ENCODE results near the gene EIF2AK3. TPM values are rescaled to one million over a fixed set of nuclear protein-coding genes. Genes with fewer than 3 reads are reported as not detected.
A peak's percentile ranks its signal among the peaks of the same experiment; 100 is the strongest.

Gene EIF2AK3
- total RNA-seq, 1 donor from 2014 or later = 28.2 TPM

DNA sequence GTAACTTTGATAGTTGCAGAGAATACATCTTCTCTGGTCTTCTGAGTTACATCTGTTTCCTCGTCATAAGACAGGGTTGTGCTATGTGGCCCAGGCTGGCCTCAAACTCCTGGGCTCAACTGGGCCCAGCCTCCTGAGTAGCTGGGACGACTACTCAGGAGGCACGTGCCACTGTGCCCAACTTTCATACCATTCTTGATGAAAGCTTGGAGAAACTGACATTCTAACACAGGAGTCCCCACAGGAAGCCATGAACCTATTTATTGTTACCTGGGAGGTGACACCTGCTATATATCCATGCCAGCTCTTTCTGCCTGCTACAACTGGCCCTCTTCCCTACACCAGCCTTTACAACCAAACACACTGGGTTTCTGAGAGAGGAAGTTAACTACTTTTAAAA lies 19.1 kb downstream of the EIF2AK3 start:
- Mint-ChIP-seq H3K27me3 (no peaks in the 10 kb centered on the region), H3K9me3 (no peaks in the 10 kb centered on the region), H3K4me3 (peak overlapping the region; percentile 19), H3K27ac (peak overlapping the region; percentile 91), H3K4me1 (peaks cover 79% of the 10 kb centered on the region), H3K36me3 (ENCODE audit: low read depth) (peaks cover 48% of the 10 kb centered on the region)
- peak; percentile 35 for ATAC-seq (ENCODE audit: low read depth)
- POLR2A ChIA-PET = interaction anchor here (1.2 to 4.2 kb wide), 4 partner anchors 13 to 19 kb away, joined by 3 to 47 read pairs (median 4); partner anchors contain the start of gene EIF2AK3
- CTCF ChIA-PET = interaction anchor here (2.0 to 4.2 kb wide), 3 partner anchors 12 to 61 kb away, joined by 6 to 20 read pairs (median 8); no protein-coding TSS in a partner anchor
- DNase-seq = no peak
- TF ChIP-seq, protein P1, sequence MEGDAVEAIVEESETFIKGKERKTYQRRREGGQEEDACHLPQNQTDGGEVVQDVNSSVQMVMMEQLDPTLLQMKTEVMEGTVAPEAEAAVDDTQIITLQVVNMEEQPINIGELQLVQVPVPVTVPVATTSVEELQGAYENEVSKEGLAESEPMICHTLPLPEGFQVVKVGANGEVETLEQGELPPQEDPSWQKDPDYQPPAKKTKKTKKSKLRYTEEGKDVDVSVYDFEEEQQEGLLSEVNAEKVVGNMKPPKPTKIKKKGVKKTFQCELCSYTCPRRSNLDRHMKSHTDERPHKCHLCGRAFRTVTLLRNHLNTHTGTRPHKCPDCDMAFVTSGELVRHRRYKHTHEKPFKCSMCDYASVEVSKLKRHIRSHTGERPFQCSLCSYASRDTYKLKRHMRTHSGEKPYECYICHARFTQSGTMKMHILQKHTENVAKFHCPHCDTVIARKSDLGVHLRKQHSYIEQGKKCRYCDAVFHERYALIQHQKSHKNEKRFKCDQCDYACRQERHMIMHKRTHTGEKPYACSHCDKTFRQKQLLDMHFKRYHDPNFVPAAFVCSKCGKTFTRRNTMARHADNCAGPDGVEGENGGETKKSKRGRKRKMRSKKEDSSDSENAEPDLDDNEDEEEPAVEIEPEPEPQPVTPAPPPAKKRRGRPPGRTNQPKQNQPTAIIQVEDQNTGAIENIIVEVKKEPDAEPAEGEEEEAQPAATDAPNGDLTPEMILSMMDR (IDR thresholded peaks at IDR 0.05) = no peak
- intact Hi-C loops (cut with micrococcal nuclease) = loop anchor here (5.0 kb wide), 1 partner anchor 239 kb away; no protein-coding TSS in a partner anchor

DNA sequence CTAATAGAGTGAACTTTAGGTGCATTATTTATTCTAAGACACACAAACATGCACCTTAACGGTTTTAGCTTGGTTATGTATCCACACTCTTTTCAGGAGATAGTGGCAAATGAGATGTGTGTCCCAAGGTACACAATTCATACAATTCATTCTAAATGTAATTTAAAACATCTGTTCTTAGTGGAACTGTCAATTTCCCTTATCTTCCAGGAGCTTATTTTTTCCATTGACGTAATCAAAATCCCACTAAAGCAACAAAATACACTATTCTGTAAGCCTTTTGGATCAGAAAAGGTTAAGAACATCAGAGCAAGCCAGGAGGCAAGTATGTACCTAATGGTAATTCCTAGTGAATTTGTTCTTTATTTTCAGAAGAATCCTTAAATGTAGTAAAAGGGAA lies 19.8 kb downstream of the EIF2AK3 start:
- DNase-seq = no peak
- TF ChIP-seq, protein P1 (IDR thresholded peaks at IDR 0.05) = no peak
- intact Hi-C loops (cut with micrococcal nuclease) = loop anchor here (5.0 kb wide), 1 partner anchor 240 kb away; no protein-coding TSS in a partner anchor
- ATAC-seq (ENCODE audit: low read depth) = no peak
- Mint-ChIP-seq H3K4me1 (peaks cover 81% of the 10 kb centered on the region), H3K4me3 (no peak overlapping the region), H3K36me3 (ENCODE audit: low read depth) (peaks cover 48% of the 10 kb centered on the region), H3K27me3 (no peaks in the 10 kb centered on the region), H3K9me3 (no peaks in the 10 kb centered on the region), H3K27ac (peak overlapping the region; percentile 91)
- ChIA-PET CTCF (interaction anchor here (2.0 to 4.2 kb wide), 3 partner anchors 11 to 62 kb away, joined by 6 to 20 read pairs (median 8); no protein-coding TSS in a partner anchor), POLR2A (interaction anchor here (1.1 to 4.2 kb wide), 5 partner anchors 13 to 26 kb away, joined by 3 to 47 read pairs (median 3); partner anchors contain the start of gene EIF2AK3)

DNA sequence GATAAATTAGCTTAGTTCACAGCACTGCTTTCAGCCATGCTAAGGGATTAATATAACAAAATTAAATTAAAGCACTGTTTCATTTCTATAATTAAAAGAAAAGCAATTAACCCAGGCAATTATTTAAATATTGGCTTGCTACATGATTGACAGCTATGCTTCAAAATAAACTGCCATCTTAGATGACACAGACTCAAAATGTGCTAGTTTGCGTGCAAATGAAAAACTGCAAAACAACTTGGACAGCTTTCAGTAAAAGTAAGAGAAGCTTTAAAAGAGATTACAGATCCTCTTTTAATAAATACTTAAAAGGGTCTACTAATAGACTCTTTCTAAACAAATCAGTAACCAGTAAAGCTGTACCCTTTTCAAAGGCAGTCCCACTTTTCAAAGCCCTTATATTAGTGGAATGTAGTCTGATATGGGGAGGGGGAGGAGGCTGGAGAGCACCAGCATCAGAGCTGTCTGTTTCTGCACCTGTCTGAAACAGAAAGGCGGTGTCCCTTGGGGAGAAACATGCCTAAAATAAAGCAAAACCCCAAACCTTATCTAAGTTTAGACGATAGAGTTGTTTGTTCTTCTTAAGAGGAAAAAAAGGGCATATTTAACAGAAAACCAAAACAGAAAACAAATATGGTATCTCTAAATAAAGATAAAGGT lies 20.8 kb downstream of the EIF2AK3 start:
- H3K27me3 Mint-ChIP-seq = no peaks in the 10 kb centered on the region
- H3K36me3 Mint-ChIP-seq (ENCODE audit: low read depth) = peaks cover 42% of the 10 kb centered on the region
- peak overlapping the region; percentile 91 for H3K27ac Mint-ChIP-seq
- CTCF ChIA-PET = interaction anchor here (0.8 to 4.2 kb wide), 6 partner anchors 10 to 65 kb away, joined by 3 to 20 read pairs (median 5); no protein-coding TSS in a partner anchor
- peak overlapping the region; percentile 26 for H3K4me3 Mint-ChIP-seq
- ATAC-seq (ENCODE audit: low read depth) = peak; percentile 83
- no peak for DNase-seq
- no peaks in the 10 kb centered on the region for H3K9me3 Mint-ChIP-seq
- POLR2A ChIA-PET = interaction anchor here (1.1 to 4.2 kb wide), 5 partner anchors 8 to 27 kb away, joined by 3 to 47 read pairs (median 6); partner anchors contain the start of gene EIF2AK3
- intact Hi-C loops (cut with micrococcal nuclease) = loop anchor here (1.0 to 5.0 kb wide), 3 partner anchors 8 to 241 kb away; partner anchors contain the start of gene EIF2AK3
- H3K4me1 Mint-ChIP-seq = peaks cover 85% of the 10 kb centered on the region
- TF ChIP-seq, protein P1 (IDR thresholded peaks at IDR 0.05) = no peak

DNA sequence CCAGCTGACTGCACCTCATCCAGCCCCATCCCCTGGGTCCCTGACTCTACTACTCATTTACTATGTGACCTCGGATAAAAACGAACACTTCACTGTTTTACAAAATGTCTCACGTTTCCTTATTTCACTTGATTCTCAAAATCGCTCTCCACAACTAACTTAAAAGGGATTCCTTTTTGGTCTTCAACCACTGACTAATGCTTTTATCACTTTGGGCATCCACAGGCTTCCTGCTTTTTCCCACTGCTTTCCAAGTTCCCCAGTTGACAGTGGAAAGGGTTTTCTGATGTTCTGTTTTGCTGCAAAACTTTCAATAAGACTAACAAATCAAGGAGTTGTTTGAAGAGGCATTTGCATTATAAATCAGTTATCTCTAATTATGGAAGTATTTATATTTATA lies 24.1 kb downstream of the EIF2AK3 start:
- DNase-seq (no peak), ATAC-seq (ENCODE audit: low read depth) (no peak)
- CTCF ChIA-PET = interaction anchor here (1.4 kb wide), 1 partner anchor 12 kb away, joined by 4 read pairs; no protein-coding TSS in a partner anchor
- H3K9me3 Mint-ChIP-seq = no peaks in the 10 kb centered on the region
- TF ChIP-seq, protein P1 (IDR thresholded peaks at IDR 0.05) = no peak
- intact Hi-C loops (cut with micrococcal nuclease) = loop anchor here (5.0 kb wide), 1 partner anchor 234 kb away; no protein-coding TSS in a partner anchor
- H3K36me3 Mint-ChIP-seq (ENCODE audit: low read depth) = peaks cover 26% of the 10 kb centered on the region
- H3K4me3 Mint-ChIP-seq = no peak overlapping the region
- H3K27ac Mint-ChIP-seq = peak overlapping the region; percentile 72
- peaks cover 94% of the 10 kb centered on the region for H3K4me1 Mint-ChIP-seq
- H3K27me3 Mint-ChIP-seq = no peaks in the 10 kb centered on the region
- POLR2A ChIA-PET = interaction anchor here (1.3 kb wide), 1 partner anchor 25 kb away, joined by 6 read pairs; the partner anchor contains the start of gene EIF2AK3

DNA sequence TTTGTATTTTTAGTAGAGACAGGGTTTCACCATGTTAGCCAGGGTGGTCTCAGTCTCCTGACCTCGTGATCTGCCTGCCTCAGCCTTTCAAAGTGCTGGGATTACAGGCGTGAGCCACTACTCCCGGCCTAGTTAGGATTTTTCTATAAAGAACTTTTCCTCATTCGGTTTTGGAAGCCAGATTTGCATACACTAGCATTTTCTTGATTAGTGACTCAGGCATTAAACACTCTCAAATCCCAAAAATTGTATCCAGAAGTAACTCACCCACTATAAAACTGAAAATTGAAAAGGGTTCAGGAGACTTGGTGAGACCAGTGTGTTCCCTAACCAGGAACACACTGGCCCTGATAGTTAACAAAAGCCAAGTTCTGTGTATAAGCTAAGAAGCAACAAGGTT lies 25.2 kb downstream of the EIF2AK3 start:
- Mint-ChIP-seq H3K27me3 (no peaks in the 10 kb centered on the region), H3K36me3 (ENCODE audit: low read depth) (peaks cover 23% of the 10 kb centered on the region), H3K4me3 (peak overlapping the region; percentile 30), H3K9me3 (no peaks in the 10 kb centered on the region), H3K27ac (peak overlapping the region; percentile 78), H3K4me1 (peaks cover 94% of the 10 kb centered on the region)
- POLR2A ChIA-PET = interaction anchor here (2.4 kb wide), 1 partner anchor 25 kb away, joined by 59 read pairs; the partner anchor contains the start of gene EIF2AK3
- DNase-seq (no peak), ATAC-seq (ENCODE audit: low read depth) (no peak)
- TF ChIP-seq, protein P1 (IDR thresholded peaks at IDR 0.05) = no peak
- CTCF ChIA-PET = no interaction called here
- intact Hi-C loops (cut with micrococcal nuclease) = loop anchor here (5.0 kb wide), 1 partner anchor 235 kb away; no protein-coding TSS in a partner anchor
